ENCODE results near the gene PDILT. TPM values are rescaled to one million over a fixed set of nuclear protein-coding genes. Genes with fewer than 3 reads are reported as not detected.
"Not testable (repeated sequence)": the region's sequence is repeated elsewhere in the genome, so short reads cannot be mapped to it uniquely, and the experiment has no call there.

PDILT gene
- total and polyA plus RNA-seq, 11 donors: not detected

- H3K27ac ChIP-seq: peak overlapping the region in 1 of 12 donors; percentile 54
- H3K27me3 ChIP-seq; H3K4me1 ChIP-seq; H3K9me3 ChIP-seq; H3K4me3 ChIP-seq; DNase-seq; H3K36me3 ChIP-seq; intact Hi-C loops (cut with DNase I): not testable (repeated sequence)
- WGBS, 4 donors: 0 to 88% (median 73%) methylated on average over 1 to 2 of the region's 2 CpGs
- ATAC-seq: peak in 2 of 4 donors; percentile 22 to 46
Measured at GRCh38 chr16:20438950-20439349, 34.4 kb upstream of the PDILT start.

- intact Hi-C loops (cut with DNase I): no loop called here
- 61 to 77% (median 73%) methylated on average over 11 of the region's 11 CpGs for WGBS, 4 donors
Measured at GRCh38 chr16:20430948-20431347, 26.4 kb upstream of the PDILT start.

GRCh38 chr16:20430480-20430879, 25.9 kb upstream of the PDILT start:
- H3K4me3 ChIP-seq; H3K36me3 ChIP-seq; DNase-seq; H3K4me1 ChIP-seq; H3K27me3 ChIP-seq; H3K9me3 ChIP-seq; ATAC-seq; H3K27ac ChIP-seq; intact Hi-C loops (cut with DNase I): not testable (repeated sequence)
- WGBS, 4 donors: 68 to 89% (median 72%) methylated on average over 1 of the region's 1 CpG

More at GRCh38 chr16:20430948-20431347, 26.4 kb upstream of the PDILT start:
- no peaks in the 10 kb centered on the region for H3K4me1 ChIP-seq
- H3K36me3 ChIP-seq: no peaks in the 10 kb centered on the region
- no peak for ATAC-seq
- no peak overlapping the region for H3K4me3 ChIP-seq
- no peaks in the 10 kb centered on the region for H3K27me3 ChIP-seq
- TF ChIP-seq POLR2A (IDR thresholded peaks at IDR 0.05): no peak
- TF ChIP-seq CTCF (IDR thresholded peaks at IDR 0.05): no peak
- H3K27ac ChIP-seq: no peak overlapping the region
- no peaks in the 10 kb centered on the region for H3K9me3 ChIP-seq
- DNase-seq: no peak

- H3K36me3 ChIP-seq; ATAC-seq; H3K9me3 ChIP-seq; H3K27ac ChIP-seq; H3K27me3 ChIP-seq; DNase-seq; H3K4me3 ChIP-seq; H3K4me1 ChIP-seq; intact Hi-C loops (cut with DNase I): not testable (repeated sequence)
- WGBS, 4 donors: 64 to 69% (median 68%) methylated on average over 7 of the region's 7 CpGs
Measured at GRCh38 chr16:20429499-20429898, 25.0 kb upstream of the PDILT start.

GRCh38 chr16:20427401-20427797, 22.9 kb upstream of the PDILT start:
- H3K27me3 ChIP-seq; ATAC-seq; H3K27ac ChIP-seq; H3K4me1 ChIP-seq; H3K36me3 ChIP-seq; intact Hi-C loops (cut with DNase I); H3K9me3 ChIP-seq; DNase-seq; H3K4me3 ChIP-seq: not testable (repeated sequence)
- WGBS, 4 donors: 27 to 49% (median 45%) methylated on average over 2 of the region's 2 CpGs

- 75 to 81% (median 80%) methylated on average over 2 of the region's 2 CpGs for WGBS, 4 donors
- Histone ChIP-seq H3K4me3 (no peak overlapping the region), H3K4me1 (no peaks in the 10 kb centered on the region), H3K9me3 (no peaks in the 10 kb centered on the region), H3K36me3 (no peaks in the 10 kb centered on the region), H3K27ac (no peak overlapping the region), H3K27me3 (no peaks in the 10 kb centered on the region)
- no peak for ATAC-seq
- TF ChIP-seq CTCF (IDR thresholded peaks at IDR 0.05) (no peak), POLR2A (IDR thresholded peaks at IDR 0.05) (no peak)
- no peak for DNase-seq
- intact Hi-C loops (cut with DNase I): no loop called here
Measured at GRCh38 chr16:20424129-20424866, 19.8 kb upstream of the PDILT start.

GRCh38 chr16:20423772-20424128, 19.2 kb upstream of the PDILT start:
- not testable (repeated sequence) for ATAC-seq

GRCh38 chr16:20421748-20422147, 17.2 kb upstream of the PDILT start:
- ATAC-seq; H3K4me1 ChIP-seq; H3K27me3 ChIP-seq; H3K36me3 ChIP-seq; DNase-seq; H3K4me3 ChIP-seq; H3K27ac ChIP-seq; intact Hi-C loops (cut with DNase I); H3K9me3 ChIP-seq: not testable (repeated sequence)
- WGBS, 4 donors: 74 to 87% (median 79%) methylated on average over 2 of the region's 2 CpGs

More at GRCh38 chr16:20423772-20424128, 19.2 kb upstream of the PDILT start:
- H3K4me1 ChIP-seq; H3K27ac ChIP-seq; DNase-seq; H3K4me3 ChIP-seq; H3K9me3 ChIP-seq; H3K27me3 ChIP-seq; intact Hi-C loops (cut with DNase I); H3K36me3 ChIP-seq: not testable (repeated sequence)
- 82 to 89% (median 84%) methylated on average over 5 of the region's 5 CpGs for WGBS, 4 donors

GRCh38 chr16:20419093-20419492, 14.6 kb upstream of the PDILT start:
- H3K27me3 ChIP-seq; H3K4me3 ChIP-seq; H3K4me1 ChIP-seq; H3K27ac ChIP-seq; H3K36me3 ChIP-seq; H3K9me3 ChIP-seq; intact Hi-C loops (cut with DNase I): not testable (repeated sequence)
- DNase-seq: peak in 2 of 5 donors; percentile 44 to 58
- ATAC-seq: peak in 2 of 4 donors; percentile 64 to 93
- WGBS, 4 donors: 56 to 68% (median 59%) methylated on average over 8 of the region's 8 CpGs
